ENCODE results near the gene MMP1. TPM values are rescaled to one million over a fixed set of nuclear protein-coding genes. Genes with fewer than 3 reads are reported as not detected.

The MMP1 gene
- total RNA-seq, 1 experiment from 2014 or later = 0.35 TPM

DNA sequence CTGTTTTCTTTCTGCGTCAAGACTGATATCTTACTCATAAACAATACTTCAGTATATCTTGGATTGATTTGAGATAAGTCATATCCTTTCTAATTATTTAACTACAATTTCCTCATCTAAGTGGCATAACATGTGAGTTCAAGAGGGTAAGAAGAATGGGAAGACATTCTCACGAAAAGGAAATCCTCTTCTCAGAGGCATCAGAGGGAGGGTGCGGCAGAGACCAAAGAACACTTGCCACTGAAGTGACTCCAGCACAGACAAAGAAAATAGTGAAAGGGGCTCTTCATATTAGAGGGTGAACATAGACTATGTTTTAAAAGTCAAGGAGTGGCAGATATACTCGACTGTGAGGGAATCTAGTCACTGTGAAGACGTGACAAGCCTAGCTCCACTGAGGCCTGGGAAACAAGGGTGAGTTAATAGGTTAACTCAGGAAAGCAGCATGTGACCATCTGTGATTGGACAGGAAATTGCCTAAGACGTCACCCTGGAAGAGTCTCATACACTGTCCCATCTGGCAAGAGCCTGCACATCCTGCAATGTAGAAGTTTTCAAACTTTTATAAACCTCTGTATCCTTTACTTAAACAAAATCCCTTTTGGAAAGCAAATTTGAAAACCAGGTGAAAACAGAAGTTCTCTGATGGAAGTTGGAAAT lies 1.9 kb upstream of the MMP1 start:
- no peak overlapping the region for H3K27ac Mint-ChIP-seq (ENCODE audit: low read depth, unreplicated experiment)
- ChIA-PET CTCF (interaction anchor here (1.5 kb wide), 1 partner anchor 11 kb away, joined by 4 read pairs; no protein-coding TSS in a partner anchor), POLR2A (interaction anchor here (0.6 kb wide), 1 partner anchor 113 kb away, joined by 3 read pairs; no protein-coding TSS in a partner anchor)
- no TSS peak for BruUV-seq (replicated peaks)
- no peaks in the 10 kb centered on the region for H3K27me3 Mint-ChIP-seq (ENCODE audit: insufficient read depth, unreplicated experiment)
- peaks cover 6% of the 10 kb centered on the region for H3K4me1 Mint-ChIP-seq (ENCODE audit: insufficient read depth, unreplicated experiment)
- no peaks in the 10 kb centered on the region for H3K9me3 Mint-ChIP-seq (ENCODE audit: unreplicated experiment)
- no peak for DNase-seq (ENCODE audit: unreplicated experiment)
- H3K36me3 Mint-ChIP-seq (ENCODE audit: insufficient read depth, unreplicated experiment) = peaks cover 6% of the 10 kb centered on the region
- no peak overlapping the region for H3K4me3 Mint-ChIP-seq (ENCODE audit: unreplicated experiment)
- intact Hi-C loops (cut with micrococcal nuclease) = no loop called here
- TF ChIP-seq, protein P1, sequence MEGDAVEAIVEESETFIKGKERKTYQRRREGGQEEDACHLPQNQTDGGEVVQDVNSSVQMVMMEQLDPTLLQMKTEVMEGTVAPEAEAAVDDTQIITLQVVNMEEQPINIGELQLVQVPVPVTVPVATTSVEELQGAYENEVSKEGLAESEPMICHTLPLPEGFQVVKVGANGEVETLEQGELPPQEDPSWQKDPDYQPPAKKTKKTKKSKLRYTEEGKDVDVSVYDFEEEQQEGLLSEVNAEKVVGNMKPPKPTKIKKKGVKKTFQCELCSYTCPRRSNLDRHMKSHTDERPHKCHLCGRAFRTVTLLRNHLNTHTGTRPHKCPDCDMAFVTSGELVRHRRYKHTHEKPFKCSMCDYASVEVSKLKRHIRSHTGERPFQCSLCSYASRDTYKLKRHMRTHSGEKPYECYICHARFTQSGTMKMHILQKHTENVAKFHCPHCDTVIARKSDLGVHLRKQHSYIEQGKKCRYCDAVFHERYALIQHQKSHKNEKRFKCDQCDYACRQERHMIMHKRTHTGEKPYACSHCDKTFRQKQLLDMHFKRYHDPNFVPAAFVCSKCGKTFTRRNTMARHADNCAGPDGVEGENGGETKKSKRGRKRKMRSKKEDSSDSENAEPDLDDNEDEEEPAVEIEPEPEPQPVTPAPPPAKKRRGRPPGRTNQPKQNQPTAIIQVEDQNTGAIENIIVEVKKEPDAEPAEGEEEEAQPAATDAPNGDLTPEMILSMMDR (IDR thresholded peaks at IDR 0.05; ENCODE audit: unreplicated experiment) = no peak

DNA sequence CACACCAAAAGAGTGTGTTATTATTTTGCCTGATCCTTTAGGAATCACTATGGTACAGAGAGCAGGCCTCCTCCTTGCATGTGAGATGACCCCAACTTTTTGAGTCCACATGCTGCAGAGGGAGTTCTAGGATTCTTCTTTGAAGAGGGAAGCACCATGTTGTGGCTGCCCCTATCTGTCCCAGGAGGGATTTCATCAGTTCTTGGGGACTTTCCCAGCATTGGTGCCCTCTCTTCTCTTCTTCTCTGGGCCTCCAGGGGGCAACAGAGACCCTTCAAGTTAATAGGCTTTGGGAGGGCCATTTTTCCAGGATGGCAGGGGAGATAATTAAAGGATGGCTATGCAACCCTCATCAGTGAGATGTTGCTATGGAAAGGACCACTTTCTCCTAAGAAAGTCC lies 3.6 kb downstream of the MMP1 start:
- intact Hi-C loops (cut with micrococcal nuclease) = no loop called here
- H3K36me3 Mint-ChIP-seq (ENCODE audit: insufficient read depth, unreplicated experiment) = no peaks in the 10 kb centered on the region
- H3K4me3 Mint-ChIP-seq (ENCODE audit: unreplicated experiment) = no peak overlapping the region
- peak; percentile 63 for DNase-seq (ENCODE audit: unreplicated experiment)
- H3K27me3 Mint-ChIP-seq (ENCODE audit: insufficient read depth, unreplicated experiment) = no peaks in the 10 kb centered on the region
- H3K9me3 Mint-ChIP-seq (ENCODE audit: unreplicated experiment) = no peaks in the 10 kb centered on the region
- BruUV-seq (replicated peaks) = no TSS peak
- peaks cover 10% of the 10 kb centered on the region for H3K4me1 Mint-ChIP-seq (ENCODE audit: insufficient read depth, unreplicated experiment)
- CTCF ChIA-PET = interaction anchor here (0.7 to 0.8 kb wide), 2 partner anchors 16 to 31 kb away, joined by 3 to 6 read pairs; no protein-coding TSS in a partner anchor
- no peak overlapping the region for H3K27ac Mint-ChIP-seq (ENCODE audit: low read depth, unreplicated experiment)
- POLR2A ChIA-PET = no interaction called here
- TF ChIP-seq, protein P1 (IDR thresholded peaks at IDR 0.05; ENCODE audit: unreplicated experiment) = peak; percentile 28

DNA sequence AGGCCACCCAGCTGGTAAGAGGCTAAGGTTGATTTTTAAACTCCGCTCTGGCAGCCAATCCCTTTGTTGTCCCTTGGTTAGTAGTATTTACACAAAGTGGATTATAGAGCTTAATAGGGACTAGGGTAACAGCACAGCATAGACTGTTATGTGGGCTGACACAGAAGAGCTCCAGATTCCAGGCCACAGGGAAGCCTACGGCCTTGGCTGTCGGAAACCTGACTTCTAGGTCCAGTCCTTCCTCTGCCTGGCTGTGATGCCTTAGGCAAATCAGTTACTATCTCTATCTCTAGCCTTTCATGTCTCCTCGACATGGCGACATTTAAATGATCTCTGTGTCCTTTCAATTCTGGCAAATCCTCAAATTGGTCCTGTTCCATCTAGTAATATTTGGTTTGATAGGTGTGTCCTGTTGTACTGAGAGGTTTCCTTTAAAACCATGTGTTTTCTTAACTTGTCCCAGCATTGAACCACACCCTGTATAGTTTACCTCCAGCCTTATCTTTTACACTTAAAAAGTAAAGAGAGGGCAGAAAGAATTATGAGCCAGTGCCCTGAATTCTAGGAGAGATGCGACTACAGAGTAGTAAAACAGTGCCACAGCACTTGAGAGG lies 4.2 kb downstream of the MMP1 start:
- no peaks in the 10 kb centered on the region for H3K27me3 Mint-ChIP-seq (ENCODE audit: insufficient read depth, unreplicated experiment)
- TF ChIP-seq, protein P1 (IDR thresholded peaks at IDR 0.05; ENCODE audit: unreplicated experiment) = no peak
- peaks cover 10% of the 10 kb centered on the region for H3K4me1 Mint-ChIP-seq (ENCODE audit: insufficient read depth, unreplicated experiment)
- no TSS peak for BruUV-seq (replicated peaks)
- intact Hi-C loops (cut with micrococcal nuclease) = no loop called here
- no peaks in the 10 kb centered on the region for H3K9me3 Mint-ChIP-seq (ENCODE audit: unreplicated experiment)
- no peak overlapping the region for H3K4me3 Mint-ChIP-seq (ENCODE audit: unreplicated experiment)
- H3K36me3 Mint-ChIP-seq (ENCODE audit: insufficient read depth, unreplicated experiment) = no peaks in the 10 kb centered on the region
- ChIA-PET CTCF (interaction anchor here (0.9 to 3.1 kb wide), 4 partner anchors 61 to 153 kb away, joined by 4 to 13 read pairs (median 4); no protein-coding TSS in a partner anchor), POLR2A (no interaction called here)
- DNase-seq (ENCODE audit: unreplicated experiment) = no peak
- no peak overlapping the region for H3K27ac Mint-ChIP-seq (ENCODE audit: low read depth, unreplicated experiment)

DNA sequence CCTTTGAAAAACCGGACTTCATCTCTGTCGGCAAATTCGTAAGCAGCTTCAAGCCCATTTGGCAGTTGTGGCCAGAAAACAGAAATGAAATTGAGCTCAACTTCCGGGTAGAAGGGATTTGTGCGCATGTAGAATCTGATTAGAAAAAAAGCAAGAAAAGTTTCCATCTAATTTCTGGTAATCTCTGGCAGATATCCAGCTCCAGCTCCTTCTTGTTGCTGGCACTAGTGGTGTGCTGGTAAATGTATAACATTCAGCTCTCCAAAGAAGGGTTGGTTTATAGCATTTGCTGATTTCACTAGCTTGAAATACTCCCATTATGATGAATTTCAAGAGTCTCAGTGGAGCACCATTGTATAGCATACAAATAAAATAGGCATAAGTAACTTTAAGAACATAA lies 5.4 kb downstream of the MMP1 start:
- CTCF ChIA-PET = interaction anchor here (1.0 to 3.1 kb wide), 6 partner anchors 9 to 499 kb away, joined by 3 to 13 read pairs (median 4); no protein-coding TSS in a partner anchor

More for the DNA sequence above, 5.4 kb downstream of the MMP1 start:
- H3K36me3 Mint-ChIP-seq (ENCODE audit: insufficient read depth, unreplicated experiment) = no peaks in the 10 kb centered on the region
- H3K27me3 Mint-ChIP-seq (ENCODE audit: insufficient read depth, unreplicated experiment) = no peaks in the 10 kb centered on the region
- BruUV-seq (replicated peaks) = no TSS peak
- DNase-seq (ENCODE audit: unreplicated experiment) = no peak
- TF ChIP-seq, protein P1 (IDR thresholded peaks at IDR 0.05; ENCODE audit: unreplicated experiment) = no peak
- H3K27ac Mint-ChIP-seq (ENCODE audit: low read depth, unreplicated experiment) = no peak overlapping the region
- no peak overlapping the region for H3K4me3 Mint-ChIP-seq (ENCODE audit: unreplicated experiment)
- no peaks in the 10 kb centered on the region for H3K9me3 Mint-ChIP-seq (ENCODE audit: unreplicated experiment)
- intact Hi-C loops (cut with micrococcal nuclease) = no loop called here
- H3K4me1 Mint-ChIP-seq (ENCODE audit: insufficient read depth, unreplicated experiment) = peaks cover 4% of the 10 kb centered on the region
- POLR2A ChIA-PET = interaction anchor here (1.3 kb wide), 1 partner anchor 9 kb away, joined by 3 read pairs; no protein-coding TSS in a partner anchor

Measured in MCF 10A (cell line).